Putamen (tissue), 1 donor: ENCODE results near the gene MED27.

Experiments
- DNase-seq: peaks from one replicate; pipeline ENCODE4 v3.0.0-alpha.2; 2016; ENCODE audit warnings: low spot score

MED27 gene

DNA sequence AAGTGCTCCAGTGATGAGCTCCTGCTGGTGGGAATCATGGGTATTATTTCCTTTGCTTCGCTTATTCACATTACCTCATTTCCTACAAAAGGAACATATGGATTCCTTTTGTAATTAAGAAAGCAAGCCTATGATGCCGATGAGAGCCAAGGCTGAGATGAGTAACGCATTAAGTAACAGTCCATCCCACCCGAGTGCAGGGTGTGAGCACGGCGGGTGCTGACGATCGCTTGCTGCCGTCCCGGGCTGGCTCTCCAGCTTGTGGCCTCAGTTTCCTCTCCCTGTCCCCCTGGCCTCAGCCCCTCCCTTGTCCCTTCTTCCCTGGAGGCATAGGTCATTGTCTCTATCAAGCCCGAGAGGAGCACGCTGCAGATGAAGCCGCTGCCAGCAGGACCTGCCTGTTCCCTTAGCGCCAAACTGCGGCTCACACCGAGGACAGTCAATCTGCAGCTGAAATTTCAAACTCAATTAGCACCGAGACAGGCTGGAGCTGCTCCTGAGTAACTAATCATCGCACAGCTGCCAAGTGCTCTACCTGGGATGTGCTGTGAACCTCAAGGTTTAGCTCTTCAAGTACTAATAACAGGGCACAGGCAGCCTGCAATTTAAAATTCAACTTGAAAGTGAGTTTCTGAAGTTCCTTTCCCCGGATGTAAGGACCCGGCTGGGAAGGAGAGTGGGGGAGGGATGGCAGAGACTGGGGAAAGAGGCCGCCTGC is 224.6 kb downstream of the MED27 start:
- no peak for DNase-seq

- no peak for DNase-seq
These were observed 225.3 kb downstream of the MED27 start for GRCh38 chr9:131854334-131854733.

DNA sequence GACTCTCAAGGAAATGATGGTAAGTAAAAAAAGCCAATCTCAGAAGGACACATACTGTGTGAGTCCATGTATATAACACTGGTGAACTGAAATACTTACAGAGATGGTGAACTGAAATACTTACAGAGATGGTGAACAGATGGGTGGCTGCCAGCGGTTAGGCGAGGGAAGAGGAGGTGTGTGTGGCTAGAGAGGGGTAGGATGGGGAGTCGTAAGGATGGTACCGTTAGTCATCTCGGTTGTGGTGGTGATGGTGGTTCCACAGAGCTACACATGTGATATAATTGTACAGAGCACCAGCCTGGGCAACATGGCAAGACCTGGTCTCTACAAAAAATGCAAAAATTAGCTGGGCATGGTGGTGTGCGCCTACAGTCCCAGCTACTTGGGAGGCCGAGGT is 226.2 kb downstream of the MED27 start:
- no peak for DNase-seq

- DNase-seq: no peak
These were observed 228.3 kb downstream of the MED27 start for GRCh38 chr9:131851414-131851813.

- no peak for DNase-seq
These were observed 230.3 kb downstream of the MED27 start for GRCh38 chr9:131849391-131849790.

DNA sequence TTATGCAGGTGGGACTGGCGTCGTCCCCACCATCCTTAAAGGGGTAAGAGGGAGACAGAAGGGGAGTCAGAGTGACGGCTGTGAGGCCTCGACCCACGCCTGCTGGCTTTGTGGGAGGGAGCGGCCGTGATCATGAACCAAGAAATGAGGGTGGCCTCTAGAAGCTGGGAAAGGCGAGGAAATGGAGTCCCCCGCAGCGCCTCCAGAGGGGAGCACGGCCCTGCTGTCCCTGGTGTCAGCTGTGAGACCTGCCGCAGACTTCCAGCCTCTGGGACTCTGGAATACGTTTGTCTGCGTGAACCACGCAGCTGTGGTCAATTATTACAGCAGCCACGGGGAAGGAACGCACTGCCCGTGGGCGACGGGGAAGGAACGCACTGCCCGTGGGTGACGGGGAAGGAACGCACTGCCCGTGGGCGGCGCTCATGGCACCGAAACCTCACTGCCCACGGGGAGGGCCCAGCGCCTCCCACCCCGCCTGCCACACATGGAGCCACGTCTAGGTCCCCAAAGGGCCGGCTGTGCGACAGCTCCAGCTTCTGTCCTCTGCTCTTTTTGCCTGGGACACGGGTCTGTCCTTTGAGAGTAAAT is 231.0 kb downstream of the MED27 start:
- no peak for DNase-seq

- no peak for DNase-seq
These were observed 231.9 kb downstream of the MED27 start for GRCh38 chr9:131847665-131848354.

DNA sequence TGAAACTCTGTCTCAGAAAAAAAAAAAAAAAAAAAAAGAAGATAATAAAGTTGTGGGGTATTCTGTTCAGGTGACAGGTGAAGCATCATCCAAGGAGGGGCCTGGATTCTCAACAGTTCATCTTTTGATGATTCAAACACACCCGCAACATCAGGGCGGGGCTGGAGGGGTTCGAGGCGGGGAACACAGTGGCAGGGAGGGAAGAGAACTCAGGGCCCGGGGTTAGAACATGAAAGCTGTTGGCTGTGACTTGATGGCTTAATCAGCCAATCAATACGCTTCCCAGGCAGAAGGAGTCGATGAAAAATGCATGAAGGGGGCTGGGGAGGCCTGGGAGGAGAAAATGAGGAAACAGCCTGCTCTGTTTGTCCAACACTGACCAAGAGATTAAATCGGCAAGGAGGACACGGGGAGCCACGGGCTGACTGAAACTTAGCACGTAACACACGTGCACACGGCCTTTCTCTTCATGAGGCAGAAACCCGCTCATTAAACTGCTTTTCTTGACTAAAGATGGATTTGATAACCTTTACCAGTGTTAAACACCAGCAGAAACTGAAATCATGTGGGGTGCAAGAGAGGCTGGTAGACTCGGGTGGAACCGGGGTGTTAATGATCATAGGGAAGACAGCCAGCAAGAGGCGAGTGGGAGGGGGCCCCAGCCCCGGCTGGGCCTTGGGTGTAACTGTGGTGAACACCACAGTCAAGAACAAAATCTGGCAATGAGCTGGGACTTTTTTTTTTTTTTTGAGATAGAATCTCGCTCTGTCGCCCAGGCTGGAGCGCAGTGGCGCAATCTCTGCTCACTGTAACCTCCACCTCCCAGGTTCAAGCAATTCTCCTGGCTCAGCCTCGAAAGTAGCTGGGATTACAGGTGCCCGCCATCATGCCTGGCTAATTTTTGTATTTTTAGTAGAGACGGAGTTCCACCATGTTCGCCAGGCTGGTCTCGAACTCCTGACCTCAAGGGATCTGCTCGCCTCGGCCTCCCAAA is 234.1 kb downstream of the MED27 start:
- DNase-seq: no peak

GRCh38 chr9:131844745-131845118 is 234.9 kb downstream of the MED27 start:
- no peak for DNase-seq

DNA sequence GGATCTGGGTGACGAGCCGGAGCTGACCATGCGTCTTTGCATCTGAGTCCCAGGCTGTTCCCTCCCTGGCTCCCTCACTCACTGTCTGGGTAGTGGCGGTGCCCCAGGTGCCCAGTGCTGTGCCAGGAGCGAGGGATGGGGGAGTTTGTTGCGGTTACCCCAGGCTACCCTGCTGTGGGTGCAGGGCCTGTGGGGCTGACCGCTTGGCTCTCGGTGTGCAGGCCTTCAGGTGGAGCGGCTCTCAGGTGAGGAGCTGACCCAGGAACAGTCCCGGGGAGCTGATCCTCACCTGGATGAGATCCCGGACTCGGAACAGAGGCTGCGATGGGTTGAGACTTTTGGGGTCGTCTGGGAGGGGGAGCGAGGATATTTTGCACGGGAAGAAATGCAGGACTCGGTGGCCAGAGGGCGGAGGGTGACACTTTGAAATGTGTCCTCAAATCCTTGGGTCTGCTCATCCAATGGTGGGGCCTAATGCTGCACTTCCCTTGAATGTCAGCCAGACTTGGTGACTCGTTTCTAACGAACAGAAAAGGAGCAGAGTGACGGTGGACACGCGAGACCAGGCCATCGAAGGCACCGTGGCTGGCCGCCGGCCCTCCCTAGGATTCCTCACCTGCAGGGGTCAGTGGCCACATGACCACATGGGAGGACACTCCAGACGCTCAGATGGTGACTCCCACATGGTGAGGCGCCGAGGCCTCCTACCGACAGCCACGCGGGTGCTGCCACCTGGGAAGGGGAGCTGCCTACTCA is 235.5 kb downstream of the MED27 start:
- DNase-seq: no peak

DNA sequence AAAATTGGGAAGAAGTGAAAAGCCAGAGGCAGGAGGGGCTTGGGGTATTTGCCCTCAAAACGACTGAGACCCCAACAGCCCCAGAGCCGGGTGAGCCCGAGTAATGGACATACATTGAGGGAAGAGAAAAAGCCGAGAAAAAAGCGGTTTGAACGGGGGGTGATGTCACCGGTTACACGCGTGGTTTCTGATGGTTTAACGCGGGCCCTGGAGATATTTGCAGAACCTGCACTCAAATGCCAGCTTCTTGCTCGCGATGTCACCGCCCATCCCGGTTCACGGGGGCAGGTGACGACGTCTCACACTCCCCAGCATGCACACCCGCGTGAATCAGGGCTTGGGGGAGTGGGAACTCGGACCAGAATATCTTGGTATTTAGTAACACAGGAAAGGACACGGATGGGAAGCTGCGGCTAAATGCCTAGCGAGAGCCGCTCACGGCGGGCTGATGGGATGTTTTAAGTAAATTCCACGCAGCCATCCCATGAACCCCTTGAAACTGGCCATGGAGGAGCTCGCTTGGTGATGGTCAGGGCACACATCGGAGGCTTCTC is 237.8 kb downstream of the MED27 start:
- no peak for DNase-seq

- no peak for DNase-seq
These were observed 238.6 kb downstream of the MED27 start for GRCh38 chr9:131840751-131841702.

DNA sequence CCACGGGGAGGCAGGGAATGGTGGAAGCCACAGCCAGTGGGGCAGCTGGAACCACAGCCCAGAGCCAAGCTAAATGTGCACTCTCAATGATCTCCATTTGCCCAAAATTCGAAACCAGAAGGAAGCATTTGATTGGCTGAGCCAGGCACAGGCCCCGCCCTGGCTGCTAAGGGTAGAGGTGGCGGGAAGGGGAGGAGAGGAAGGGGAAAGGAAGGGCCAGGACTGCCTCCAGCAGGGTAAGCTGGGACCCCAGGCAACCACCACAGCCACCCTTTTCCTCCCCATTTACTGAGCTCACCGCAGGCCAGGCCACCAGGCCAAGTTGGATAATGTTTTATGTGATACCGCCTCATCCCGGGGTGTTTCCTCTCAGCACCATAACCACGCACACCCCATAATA is 239.4 kb downstream of the MED27 start:
- no peak for DNase-seq

DNA sequence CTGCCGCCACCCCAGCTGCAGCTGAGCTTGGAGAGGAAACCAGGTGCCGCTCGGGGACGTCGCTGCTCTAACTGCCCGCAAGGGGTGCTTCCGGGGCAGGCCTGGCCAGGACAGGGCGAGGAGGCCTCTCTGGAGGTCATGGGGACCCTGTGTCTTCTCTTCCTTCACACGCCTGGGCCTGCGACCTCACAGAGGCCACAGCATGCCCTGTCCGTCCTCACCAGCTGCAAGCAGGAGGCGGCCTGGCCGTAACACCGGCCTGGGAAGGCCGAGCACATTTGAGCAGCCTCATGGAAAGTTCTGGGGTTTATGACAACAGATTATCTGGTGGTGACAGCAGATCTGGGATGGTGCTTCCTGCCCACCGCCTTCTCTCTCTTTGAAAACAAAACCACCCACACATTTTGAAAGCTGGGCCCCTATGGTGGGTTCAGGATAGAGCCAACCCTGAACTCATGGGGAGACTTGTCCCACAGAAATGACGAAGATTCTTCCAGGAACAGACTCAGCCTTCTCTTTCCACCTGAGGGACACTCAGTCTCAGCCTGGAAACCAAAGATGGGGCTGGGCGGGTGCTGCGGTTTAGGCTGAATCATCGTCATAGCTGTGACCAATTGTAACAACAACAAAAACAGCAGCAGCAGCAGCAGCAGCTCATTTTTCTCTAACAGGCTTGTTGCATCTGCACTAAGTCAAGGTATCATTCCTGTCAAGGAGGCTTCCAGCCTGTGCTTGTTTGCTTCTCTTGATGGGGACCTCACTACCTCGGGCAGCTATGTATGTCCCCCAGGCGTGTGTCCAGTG is 240.2 kb downstream of the MED27 start:
- DNase-seq: no peak

DNA sequence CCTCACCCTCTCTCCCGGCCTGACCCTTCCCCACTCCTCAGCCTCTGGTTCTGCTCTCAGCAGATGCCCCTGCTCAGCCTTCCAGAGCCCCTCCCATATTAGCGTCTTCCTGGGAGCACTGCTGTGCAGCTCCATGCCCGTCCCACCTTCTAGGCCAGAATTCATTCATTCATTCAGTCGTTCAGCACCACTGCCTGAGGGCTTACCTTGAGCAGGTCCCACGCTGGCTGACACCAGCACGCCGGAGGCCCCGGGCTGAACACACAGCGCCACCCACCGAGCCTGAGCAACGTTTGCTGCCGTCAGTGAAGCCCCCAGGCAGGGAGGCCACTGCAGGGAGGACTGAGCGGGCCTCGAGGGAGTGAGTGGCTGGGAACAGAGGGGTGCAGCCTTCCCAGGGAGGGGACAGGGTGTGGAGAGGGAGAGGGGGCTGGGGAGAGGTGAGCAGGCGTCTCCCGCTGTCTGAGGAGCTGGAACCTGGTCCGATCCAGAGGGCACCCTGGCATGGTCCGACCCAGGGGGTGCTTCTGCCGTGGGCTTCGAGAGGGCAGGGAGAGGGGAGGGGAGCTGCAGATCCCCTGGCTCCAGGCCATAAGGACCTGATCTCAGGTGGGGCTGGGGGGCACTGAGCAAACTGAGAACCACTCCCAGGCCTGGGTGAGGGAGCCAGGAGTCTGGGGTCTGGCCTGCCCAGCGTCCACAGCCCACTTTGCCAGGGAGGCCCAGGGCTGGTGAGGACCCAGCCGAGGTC is 241.0 kb downstream of the MED27 start:
- no peak for DNase-seq

DNA sequence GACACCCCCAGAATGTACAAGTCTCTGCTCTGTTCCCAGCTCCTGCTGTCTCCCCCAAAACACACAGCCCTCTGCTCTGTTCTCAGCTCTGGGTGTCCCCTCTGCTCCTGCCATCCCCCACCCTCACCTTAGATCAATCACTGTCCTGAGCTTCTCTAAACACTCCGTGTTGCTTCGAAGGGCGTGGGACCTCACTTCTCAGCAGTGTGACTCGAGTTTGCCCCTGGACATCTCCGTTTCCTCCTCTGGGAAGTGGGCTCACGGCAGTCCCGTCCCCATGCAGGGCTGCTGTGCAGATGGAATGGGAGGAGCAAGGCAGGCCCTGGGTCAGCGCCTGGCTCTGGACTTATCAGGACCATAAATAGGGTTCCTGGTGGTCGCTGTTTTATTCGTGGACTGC is 241.8 kb downstream of the MED27 start:
- no peak for DNase-seq

GRCh38 chr9:131837316-131837715 is 242.4 kb downstream of the MED27 start:
- no peak for DNase-seq

- no peak for DNase-seq
These were observed 242.9 kb downstream of the MED27 start for GRCh38 chr9:131836607-131837315.
